DND-41 (cell line): ENCODE results near the gene ZSCAN21.

ENCODE experiments used
- ATAC-seq: fragments of 200-7000 bp; cut with Tn5 transposase; 3 replicates; pipeline ENCODE4 v1.9.1; 2021; ENCODE audit warnings: low read depth; ENCODE audit not compliant: insufficient read depth
- DNase-seq: peaks from one replicate; pipeline ENCODE4 v3.0.0-alpha.2; 2020
- H2AFZ ChIP-seq: 2 replicates; pipeline ENCODE4 v1.6.0; 2012; ENCODE audit warnings: low read depth, low read length
- H3K27ac ChIP-seq: 2 replicates; pipeline ENCODE4 v1.5.1; 2012; ENCODE audit warnings: low read length, inconsistent platforms
- H3K27me3 ChIP-seq: fragments of 200-600 bp; sonication (generic); 2 replicates; pipeline ENCODE4 v1.6.0; 2012; ENCODE audit warnings: low read length, mild to moderate bottlenecking, inconsistent platforms; ENCODE audit not compliant: insufficient read depth, poor library complexity
- H3K36me3 ChIP-seq: 2 replicates; pipeline ENCODE4 v1.5.1; 2012; ENCODE audit warnings: low read length, inconsistent platforms; ENCODE audit not compliant: insufficient read depth
- H3K4me1 ChIP-seq: 2 replicates; pipeline ENCODE4 v1.5.1; 2012; ENCODE audit warnings: mild to moderate bottlenecking, low read length; ENCODE audit not compliant: insufficient read depth
- H3K4me2 ChIP-seq: 2 replicates; pipeline ENCODE4 v1.6.0; 2012; ENCODE audit warnings: mild to moderate bottlenecking, moderate library complexity, low read length, inconsistent platforms; ENCODE audit not compliant: insufficient read depth
- H3K4me3 ChIP-seq, 2 experiments: fragments of 200-600 bp in 1 of 2; shearing (Covaris generic) in 1 of 2; 2 replicates each; pipeline ENCODE4 v1.5.1; 2012 to 2016; ENCODE audit warnings: inconsistent platforms in 2 of 2, low read length in 2 of 2, mild to moderate bottlenecking in 2 of 2, low read depth in 1 of 2, moderate library complexity in 1 of 2
- H3K79me2 ChIP-seq: 2 replicates; pipeline ENCODE4 v1.6.0; 2012; ENCODE audit warnings: low read length, inconsistent platforms; ENCODE audit not compliant: insufficient read depth
- H3K9ac ChIP-seq: 2 replicates; pipeline ENCODE4 v1.6.0; 2012; ENCODE audit warnings: low read depth, mild to moderate bottlenecking, inconsistent platforms, low read length, moderate library complexity
- H3K9me3 ChIP-seq: 2 replicates; pipeline ENCODE4 v1.5.1; 2012; ENCODE audit warnings: low read length, moderate library complexity, mild to moderate bottlenecking, inconsistent platforms; ENCODE audit not compliant: insufficient read depth, severe bottlenecking
- H4K20me1 ChIP-seq: 2 replicates; pipeline ENCODE4 v1.6.0; 2012; ENCODE audit warnings: low read length; ENCODE audit not compliant: insufficient read depth
- CTCF ChIP-seq: IDR thresholded peaks from 2 replicates; pipeline ENCODE4 v1.5.1; 2012; ENCODE audit warnings: borderline replicate concordance, low read length, moderate library complexity, mild to moderate bottlenecking; ENCODE audit not compliant: poor library complexity, severe bottlenecking; ENCODE audit errors: extremely low read depth
- EZH2 ChIP-seq: IDR thresholded peaks from 3 replicates; pipeline ENCODE4 v1.6.1; 2012; ENCODE audit warnings: borderline replicate concordance, low read depth, mild to moderate bottlenecking, moderate library complexity, low read length, inconsistent platforms; ENCODE audit not compliant: severe bottlenecking

The ZSCAN21 gene

GRCh38 chr7:100098913-100099312 lies 49.3 kb downstream of the ZSCAN21 start:
- DNase-seq (no peak), ATAC-seq (no peak)
- H3K27me3 ChIP-seq, result no peaks in the 10 kb centered on the region
- peaks cover 59% of the 10 kb centered on the region for H3K4me1 ChIP-seq
- peaks cover 58% of the 10 kb centered on the region for H4K20me1 ChIP-seq
- no peak overlapping the region for H3K27ac ChIP-seq
- H3K79me2 ChIP-seq, result peaks cover 81% of the 10 kb centered on the region
- H3K9ac ChIP-seq, result peak overlapping the region; percentile 93
- H3K4me3 ChIP-seq, result peak overlapping the region in 1 of 2 experiments; percentile 64; a peak in 2 of 4 replicates
- TF ChIP-seq CTCF, result no peak
- TF ChIP-seq EZH2, result no peak
- peaks cover 78% of the 10 kb centered on the region for H3K36me3 ChIP-seq
- no peaks in the 10 kb centered on the region for H3K9me3 ChIP-seq
- no peak overlapping the region for H2AFZ ChIP-seq
- H3K4me2 ChIP-seq, result peak overlapping the region; percentile 68

DNA sequence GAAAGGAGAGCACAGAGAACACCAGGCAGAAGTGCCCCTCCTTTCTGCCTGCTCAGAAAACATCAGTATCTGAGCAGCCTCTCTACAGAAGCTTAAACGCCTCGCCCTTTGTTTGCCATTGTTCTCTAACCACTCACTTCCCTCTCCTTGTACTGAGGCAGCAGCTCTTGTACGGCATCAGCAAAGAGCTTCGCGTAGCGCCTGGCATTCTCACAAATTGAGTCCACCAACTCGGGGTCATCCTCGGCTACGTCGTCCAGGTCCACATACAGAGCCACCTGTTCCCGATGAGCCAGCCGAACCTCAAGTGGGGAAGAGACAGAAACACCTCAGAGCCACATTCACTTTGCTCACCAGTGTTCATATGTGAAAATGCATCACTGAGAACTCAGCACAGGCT lies 49.9 kb downstream of the ZSCAN21 start:
- H3K36me3 ChIP-seq, result peaks cover 78% of the 10 kb centered on the region
- H3K4me3 ChIP-seq, result peak overlapping the region; percentile 64 to 76; a peak in 3 of 4 replicates
- peak overlapping the region; percentile 93 for H3K27ac ChIP-seq

DNA sequence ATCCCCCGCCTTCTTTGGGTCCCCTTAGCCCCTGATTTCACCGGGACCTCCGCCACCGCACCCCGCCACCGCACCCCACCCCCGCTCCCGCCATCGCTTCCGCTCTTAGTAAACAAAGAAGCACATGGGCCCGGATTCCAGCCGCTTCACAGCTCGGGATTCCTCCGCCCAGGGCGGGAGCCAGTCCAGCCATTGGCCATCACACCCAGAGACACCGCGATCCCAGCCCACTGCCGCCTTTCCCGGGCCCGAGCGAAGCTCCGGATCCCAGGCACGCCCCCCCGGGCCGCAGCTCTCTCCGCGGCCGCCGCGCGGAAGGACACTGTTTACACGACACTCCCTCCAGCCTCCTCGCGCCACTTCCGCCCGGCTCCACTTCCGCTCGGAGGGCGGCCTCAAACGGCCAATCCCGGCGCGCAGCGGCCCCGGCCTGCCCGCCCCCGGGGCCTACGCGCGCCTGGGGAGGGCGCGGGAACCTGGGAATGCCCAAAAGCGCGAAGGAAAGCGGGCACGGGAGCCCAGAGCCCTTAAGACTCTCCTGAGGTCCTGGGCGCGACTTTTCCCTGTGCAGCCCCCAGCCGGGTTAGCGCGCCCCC lies 50.9 kb downstream of the ZSCAN21 start:
- peaks cover 46% of the 10 kb centered on the region for H4K20me1 ChIP-seq
- H3K27ac ChIP-seq, result peak overlapping the region; percentile 93
- TF ChIP-seq EZH2, result no peak
- no peak for TF ChIP-seq CTCF
- H3K9ac ChIP-seq, result peak overlapping the region; percentile 93
- H3K36me3 ChIP-seq, result peaks cover 77% of the 10 kb centered on the region
- ATAC-seq (peak; percentile 76), DNase-seq (peak; percentile 91)
- H3K27me3 ChIP-seq, result no peaks in the 10 kb centered on the region
- peaks cover 53% of the 10 kb centered on the region for H3K4me1 ChIP-seq
- peak overlapping the region; percentile 68 for H3K4me2 ChIP-seq
- H3K79me2 ChIP-seq, result peaks cover 70% of the 10 kb centered on the region
- peak overlapping the region; percentile 64 to 76 for H3K4me3 ChIP-seq
- no peaks in the 10 kb centered on the region for H3K9me3 ChIP-seq
- peak overlapping the region; percentile 61 for H2AFZ ChIP-seq

More for the DNA sequence above, 49.9 kb downstream of the ZSCAN21 start:
- Histone ChIP-seq H2AFZ (no peak overlapping the region), H3K9ac (peak overlapping the region; percentile 93), H3K27me3 (no peaks in the 10 kb centered on the region), H3K9me3 (no peaks in the 10 kb centered on the region), H4K20me1 (peaks cover 52% of the 10 kb centered on the region), H3K4me1 (peaks cover 59% of the 10 kb centered on the region), H3K79me2 (peaks cover 76% of the 10 kb centered on the region), H3K4me2 (peak overlapping the region; percentile 68)
- TF ChIP-seq EZH2 (no peak), CTCF (no peak)
- no peak for ATAC-seq
- DNase-seq, result no peak
